ENCODE data around the gene ARRDC1. TPM values are rescaled to one million over a fixed set of nuclear protein-coding genes. Genes with fewer than 3 reads are reported as not detected.
"Not testable (repeated sequence)": the region's sequence is repeated elsewhere in the genome, so short reads cannot be mapped to it uniquely, and the experiment has no call there.

Gene ARRDC1
- total RNA-seq, 6 experiments from 2014 or later: 15.9 to 18.2 (median 17.1) TPM

DNA sequence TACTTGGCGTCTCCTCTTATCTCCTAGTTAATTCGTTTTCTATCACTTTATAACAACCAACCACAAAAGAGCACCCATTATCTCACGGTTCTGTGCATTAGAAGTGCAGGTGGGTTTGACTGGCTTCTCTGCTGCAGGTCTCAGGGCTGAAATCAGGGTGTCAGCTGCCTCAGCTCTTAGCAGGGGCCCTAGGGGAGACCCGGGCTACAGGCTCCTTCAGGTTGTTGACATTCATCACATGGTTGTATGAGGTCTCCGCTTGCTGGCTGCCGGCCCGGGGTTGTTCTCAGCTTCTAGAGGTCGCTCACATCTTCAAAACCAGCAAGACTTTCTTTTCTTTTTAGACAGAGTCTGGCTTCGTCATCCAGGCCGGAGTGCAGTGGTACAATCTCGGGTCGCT lies 12.3 kb upstream of the ARRDC1 start:
- no peak for DNase-seq
- Mint-ChIP-seq H3K36me3 (ENCODE audit: low read depth) (peaks cover under 1% of the 10 kb centered on the region; the same call in 1 of the 2 replicates), H3K4me3 (no peak overlapping the region), H3K4me1 (ENCODE audit: low read depth) (peaks cover 16% of the 10 kb centered on the region), H3K27me3 (ENCODE audit: insufficient read depth) (no peaks in the 10 kb centered on the region; the same call in 1 of the 2 replicates), H3K27ac (no peak overlapping the region), H3K9me3 (no peaks in the 10 kb centered on the region)
- TF ChIP-seq, protein P1, sequence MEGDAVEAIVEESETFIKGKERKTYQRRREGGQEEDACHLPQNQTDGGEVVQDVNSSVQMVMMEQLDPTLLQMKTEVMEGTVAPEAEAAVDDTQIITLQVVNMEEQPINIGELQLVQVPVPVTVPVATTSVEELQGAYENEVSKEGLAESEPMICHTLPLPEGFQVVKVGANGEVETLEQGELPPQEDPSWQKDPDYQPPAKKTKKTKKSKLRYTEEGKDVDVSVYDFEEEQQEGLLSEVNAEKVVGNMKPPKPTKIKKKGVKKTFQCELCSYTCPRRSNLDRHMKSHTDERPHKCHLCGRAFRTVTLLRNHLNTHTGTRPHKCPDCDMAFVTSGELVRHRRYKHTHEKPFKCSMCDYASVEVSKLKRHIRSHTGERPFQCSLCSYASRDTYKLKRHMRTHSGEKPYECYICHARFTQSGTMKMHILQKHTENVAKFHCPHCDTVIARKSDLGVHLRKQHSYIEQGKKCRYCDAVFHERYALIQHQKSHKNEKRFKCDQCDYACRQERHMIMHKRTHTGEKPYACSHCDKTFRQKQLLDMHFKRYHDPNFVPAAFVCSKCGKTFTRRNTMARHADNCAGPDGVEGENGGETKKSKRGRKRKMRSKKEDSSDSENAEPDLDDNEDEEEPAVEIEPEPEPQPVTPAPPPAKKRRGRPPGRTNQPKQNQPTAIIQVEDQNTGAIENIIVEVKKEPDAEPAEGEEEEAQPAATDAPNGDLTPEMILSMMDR (IDR thresholded peaks at IDR 0.05): no peak

DNA sequence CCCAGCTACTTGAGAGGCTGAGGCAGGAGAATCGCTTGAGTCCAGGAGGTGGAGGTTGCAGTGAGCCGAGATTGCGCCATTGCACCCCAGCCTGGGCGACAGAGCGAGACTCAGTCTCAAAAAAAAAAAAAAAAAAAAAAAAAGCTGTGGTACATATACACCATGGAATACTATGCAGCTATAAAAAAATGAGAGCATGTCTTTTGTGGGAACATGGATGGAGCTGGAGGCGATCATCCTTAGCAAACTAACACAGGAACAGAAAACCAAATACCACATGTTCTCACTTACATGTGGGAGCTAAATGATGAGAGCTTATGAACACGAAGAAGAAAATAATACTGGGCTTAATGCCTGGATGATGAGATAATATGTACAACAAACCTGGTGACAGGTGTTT lies 8.9 kb upstream of the ARRDC1 start:
- H3K36me3 Mint-ChIP-seq (ENCODE audit: low read depth); H3K4me1 Mint-ChIP-seq (ENCODE audit: low read depth); H3K4me3 Mint-ChIP-seq; DNase-seq; H3K9me3 Mint-ChIP-seq; H3K27me3 Mint-ChIP-seq (ENCODE audit: insufficient read depth); H3K27ac Mint-ChIP-seq: not testable (repeated sequence)

DNA sequence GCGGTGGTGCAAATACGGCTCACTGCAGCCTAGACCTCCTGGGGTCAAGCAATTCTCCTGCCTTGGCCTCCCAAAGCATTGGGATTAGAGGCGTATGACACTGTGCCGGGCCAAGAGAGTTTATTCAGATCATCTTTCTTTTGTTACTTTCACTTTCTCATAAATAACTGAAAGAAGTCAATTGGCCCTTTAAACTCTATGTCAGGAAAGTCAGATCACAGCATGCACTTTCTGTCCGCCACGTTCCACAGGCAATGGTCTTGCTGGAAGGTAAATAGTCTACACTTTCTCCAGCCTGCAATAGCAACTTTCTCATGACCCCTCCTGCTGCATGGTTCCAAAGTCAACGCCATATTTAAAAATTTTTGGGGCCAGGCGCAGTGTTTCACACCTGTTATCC lies 6.5 kb upstream of the ARRDC1 start:
- no peak for DNase-seq
- TF ChIP-seq, protein P1 (IDR thresholded peaks at IDR 0.05): no peak
- Mint-ChIP-seq H3K36me3 (ENCODE audit: low read depth) (no peaks in the 10 kb centered on the region), H3K4me3 (no peak overlapping the region), H3K27me3 (ENCODE audit: insufficient read depth) (peaks cover 4% of the 10 kb centered on the region; the same call in 1 of the 2 replicates), H3K27ac (no peak overlapping the region), H3K9me3 (no peaks in the 10 kb centered on the region), H3K4me1 (ENCODE audit: low read depth) (peaks cover 8% of the 10 kb centered on the region)

DNA sequence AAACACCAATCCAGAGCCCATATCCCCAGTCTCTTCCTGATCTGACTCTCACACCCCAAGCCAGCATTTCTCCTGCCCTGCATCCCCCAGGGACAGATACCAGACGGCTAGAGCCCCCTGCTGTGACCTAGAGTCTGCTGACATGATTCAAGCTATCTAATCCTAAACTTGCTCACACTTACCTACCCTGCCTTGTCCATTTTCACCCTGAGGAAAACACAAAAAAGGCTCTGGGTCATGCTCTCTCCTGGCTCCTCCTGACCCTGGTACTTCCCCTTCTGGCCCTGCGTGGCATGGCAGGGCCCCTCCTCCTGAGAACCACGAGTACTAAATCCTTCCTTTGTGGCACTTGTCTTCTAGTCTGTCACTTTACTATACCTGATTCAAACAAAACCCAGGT lies 2.8 kb upstream of the ARRDC1 start:
- TF ChIP-seq, protein P1 (IDR thresholded peaks at IDR 0.05): 0 out of 2 replicates have a peak, but pooled peaks have one; percentile 23
- H3K36me3 Mint-ChIP-seq (ENCODE audit: low read depth): no peaks in the 10 kb centered on the region
- H3K27ac Mint-ChIP-seq: no peak overlapping the region
- DNase-seq: no peak
- H3K4me3 Mint-ChIP-seq: no peak overlapping the region
- peaks cover 19% of the 10 kb centered on the region for H3K4me1 Mint-ChIP-seq (ENCODE audit: low read depth)
- no peaks in the 10 kb centered on the region for H3K9me3 Mint-ChIP-seq
- H3K27me3 Mint-ChIP-seq (ENCODE audit: insufficient read depth): peaks cover 4% of the 10 kb centered on the region; the same call in 1 of the 2 replicates

DNA sequence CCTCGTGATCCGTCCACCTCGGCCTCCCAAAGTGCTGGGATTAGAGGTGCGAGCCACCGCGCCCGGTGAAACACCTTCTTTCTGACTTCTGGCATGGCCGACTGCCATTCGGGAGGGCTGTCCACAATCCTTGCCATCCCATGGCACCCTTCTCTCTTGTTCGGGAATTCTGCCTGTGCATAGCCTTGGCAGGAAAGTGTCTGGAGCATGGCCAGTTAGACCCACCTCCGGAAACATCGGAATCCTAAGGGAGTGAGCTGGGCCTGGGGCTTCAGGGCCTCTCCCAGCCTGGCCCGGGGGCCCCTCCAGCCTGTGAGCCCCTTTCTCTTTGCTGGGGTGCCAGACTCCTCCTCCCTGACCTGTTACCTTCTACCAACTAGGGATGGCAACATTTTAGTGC lies 1.6 kb upstream of the ARRDC1 start:
- H3K4me1 Mint-ChIP-seq (ENCODE audit: low read depth): peaks cover 12% of the 10 kb centered on the region
- no peaks in the 10 kb centered on the region for H3K36me3 Mint-ChIP-seq (ENCODE audit: low read depth)
- H3K27me3 Mint-ChIP-seq (ENCODE audit: insufficient read depth): peaks cover 4% of the 10 kb centered on the region; the same call in 1 of the 2 replicates
- H3K27ac Mint-ChIP-seq: no peak overlapping the region
- TF ChIP-seq, protein P1 (IDR thresholded peaks at IDR 0.05): no peak
- H3K9me3 Mint-ChIP-seq: no peaks in the 10 kb centered on the region
- H3K4me3 Mint-ChIP-seq: peak overlapping the region; percentile 53
- no peak for DNase-seq

DNA sequence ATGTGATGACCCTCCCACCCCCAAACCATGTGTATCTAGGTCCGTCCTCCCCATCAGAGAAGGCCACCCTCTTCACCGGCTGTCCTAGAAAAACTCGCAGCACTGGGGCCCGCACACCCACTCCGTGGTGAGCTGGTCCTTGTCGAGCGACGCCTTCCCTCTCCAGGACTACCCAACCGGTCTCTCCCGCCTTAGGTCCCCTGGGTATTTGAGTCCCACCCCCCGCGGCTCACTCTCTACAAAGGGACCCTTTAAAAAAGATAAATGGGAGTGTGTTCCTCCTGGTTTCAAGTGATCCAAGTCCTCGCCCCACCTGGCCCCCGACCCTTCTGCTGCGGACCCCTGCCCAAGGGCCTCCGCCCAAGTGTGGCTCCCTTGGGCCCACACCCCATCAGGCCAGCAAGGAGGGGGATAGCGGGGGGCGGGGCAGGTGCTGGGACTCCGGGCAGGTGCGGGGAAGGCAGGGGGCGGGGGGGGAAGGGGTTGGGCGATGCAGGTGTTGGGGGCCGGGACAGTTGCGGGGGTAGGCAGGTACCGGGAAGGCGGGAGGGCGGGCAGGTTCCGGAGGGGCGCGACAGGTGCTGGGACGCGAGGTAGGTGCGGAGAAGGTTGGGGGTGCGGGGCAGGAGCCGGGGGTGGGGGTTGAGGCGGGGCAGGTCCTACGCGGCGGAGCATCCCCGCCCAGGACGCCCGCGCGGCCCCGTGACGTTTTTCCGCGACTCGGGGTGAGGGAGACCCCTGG lies 970 bp upstream of the ARRDC1 start:
- Mint-ChIP-seq H3K27me3 (ENCODE audit: insufficient read depth) (peaks cover 4% of the 10 kb centered on the region; the same call in 1 of the 2 replicates), H3K27ac (no peak overlapping the region), H3K4me1 (ENCODE audit: low read depth) (peaks cover 12% of the 10 kb centered on the region), H3K4me3 (peak overlapping the region; percentile 53), H3K9me3 (no peaks in the 10 kb centered on the region), H3K36me3 (ENCODE audit: low read depth) (no peaks in the 10 kb centered on the region)
- DNase-seq: no peak
- TF ChIP-seq, protein P1 (IDR thresholded peaks at IDR 0.05): no peak

Data from HFFc6 (cell line).